Measurements from ENCODE around the gene PTPN21. TPM values are rescaled to one million over a fixed set of nuclear protein-coding genes. Genes with fewer than 3 reads are reported as not detected.

Gene PTPN21
- total RNA-seq, 1 donor from 2014 or later = 19.6 TPM

- TF ChIP-seq CTCF (conservative IDR thresholded peaks at IDR 0.05) = no peak
- H3K9me3 Mint-ChIP-seq = peaks cover 4% of the 10 kb centered on the region
- H3K27me3 Mint-ChIP-seq = no peaks in the 10 kb centered on the region
- H3K4me1 Mint-ChIP-seq (ENCODE audit: unreplicated experiment) = no peaks in the 10 kb centered on the region
- no peak for DNase-seq (ENCODE audit: extremely low spot score, unreplicated experiment)
- H3K27ac Mint-ChIP-seq = no peak overlapping the region
- H3K4me3 Mint-ChIP-seq = no peak overlapping the region
- H3K36me3 Mint-ChIP-seq = peaks cover 19% of the 10 kb centered on the region
These were observed 123.8 kb downstream of the PTPN21 start for GRCh38 chr14:88430976-88431375.

GRCh38 chr14:88426271-88426670, 128.5 kb downstream of the PTPN21 start:
- H3K27ac Mint-ChIP-seq = no peak overlapping the region
- H3K9me3 Mint-ChIP-seq = no peaks in the 10 kb centered on the region
- H3K27me3 Mint-ChIP-seq = no peaks in the 10 kb centered on the region
- H3K4me1 Mint-ChIP-seq (ENCODE audit: unreplicated experiment) = no peaks in the 10 kb centered on the region
- H3K36me3 Mint-ChIP-seq = peaks cover 16% of the 10 kb centered on the region
- DNase-seq (ENCODE audit: extremely low spot score, unreplicated experiment) = no peak
- no peak for TF ChIP-seq CTCF (conservative IDR thresholded peaks at IDR 0.05)
- H3K4me3 Mint-ChIP-seq = no peak overlapping the region

DNA sequence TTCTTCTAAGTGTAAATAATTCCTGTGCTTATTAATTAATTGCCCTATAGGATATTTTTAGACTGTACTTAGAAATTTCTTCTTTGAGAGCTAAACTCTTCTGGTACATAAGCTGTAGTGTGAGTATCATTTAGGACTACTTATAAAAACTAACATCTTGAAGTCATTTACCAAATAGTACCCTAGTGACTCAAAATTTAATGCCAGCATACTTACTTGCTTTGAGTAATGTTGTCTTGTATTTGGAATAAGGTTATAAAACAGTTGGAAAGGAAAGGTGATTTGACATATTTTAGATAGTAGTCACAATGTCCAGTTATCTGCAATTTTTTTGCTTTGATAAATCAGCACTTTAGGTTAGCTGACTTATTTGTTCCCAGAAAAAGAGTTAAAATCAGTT, 130.2 kb downstream of the PTPN21 start:
- no peak for DNase-seq (ENCODE audit: extremely low spot score, unreplicated experiment)

DNA sequence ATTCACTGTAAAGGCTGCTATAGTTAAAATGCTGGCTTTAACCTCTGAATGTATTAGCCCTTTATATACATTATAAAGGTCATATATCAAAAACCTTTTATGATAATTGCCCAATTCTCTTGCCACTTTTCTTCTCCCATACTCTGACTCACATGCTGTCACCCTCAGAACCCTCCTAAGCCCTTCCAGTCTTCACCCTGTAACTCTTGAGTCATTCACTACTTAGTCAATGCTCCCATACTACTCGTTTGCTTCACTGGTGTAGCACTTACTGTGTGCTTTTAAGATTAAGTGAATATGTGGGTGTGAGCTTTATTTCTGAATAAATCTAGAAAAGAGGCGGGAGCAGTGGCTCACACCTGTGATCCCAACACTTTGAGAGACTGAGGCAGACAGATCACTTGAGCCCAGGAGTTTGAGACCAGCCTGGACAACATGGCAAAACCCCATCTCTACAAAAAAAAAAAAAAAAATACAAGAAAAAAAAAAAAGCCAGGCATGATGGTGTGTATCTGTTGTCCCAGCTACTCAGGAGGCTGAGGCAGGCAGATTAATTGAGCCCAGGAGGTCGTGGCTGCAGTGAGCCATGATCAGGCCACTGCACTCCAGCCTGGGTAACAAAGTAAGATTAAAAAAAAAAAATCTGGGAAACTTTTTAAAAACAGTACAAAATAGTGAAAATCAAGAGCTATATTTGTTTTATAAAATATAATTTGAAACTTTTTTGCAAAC, 131.7 kb downstream of the PTPN21 start:
- no peak overlapping the region for H3K4me3 Mint-ChIP-seq
- H3K27ac Mint-ChIP-seq = no peak overlapping the region
- no peak for DNase-seq (ENCODE audit: extremely low spot score, unreplicated experiment)
- no peak for TF ChIP-seq CTCF (conservative IDR thresholded peaks at IDR 0.05)
- H3K36me3 Mint-ChIP-seq = peaks cover 15% of the 10 kb centered on the region
- H3K4me1 Mint-ChIP-seq (ENCODE audit: unreplicated experiment) = no peaks in the 10 kb centered on the region
- no peaks in the 10 kb centered on the region for H3K27me3 Mint-ChIP-seq
- no peaks in the 10 kb centered on the region for H3K9me3 Mint-ChIP-seq

More for the DNA sequence above, 130.2 kb downstream of the PTPN21 start:
- Mint-ChIP-seq H3K4me3 (no peak overlapping the region), H3K36me3 (peaks cover 14% of the 10 kb centered on the region), H3K27ac (no peak overlapping the region), H3K9me3 (no peaks in the 10 kb centered on the region), H3K27me3 (no peaks in the 10 kb centered on the region), H3K4me1 (ENCODE audit: unreplicated experiment) (no peaks in the 10 kb centered on the region)
- no peak for TF ChIP-seq CTCF (conservative IDR thresholded peaks at IDR 0.05)

GRCh38 chr14:88422047-88422446, 132.8 kb downstream of the PTPN21 start:
- no peak for TF ChIP-seq CTCF (conservative IDR thresholded peaks at IDR 0.05)
- Mint-ChIP-seq H3K27ac (no peak overlapping the region), H3K36me3 (peaks cover 24% of the 10 kb centered on the region), H3K4me1 (ENCODE audit: unreplicated experiment) (no peaks in the 10 kb centered on the region), H3K4me3 (no peak overlapping the region), H3K27me3 (no peaks in the 10 kb centered on the region), H3K9me3 (peaks cover 5% of the 10 kb centered on the region)
- no peak for DNase-seq (ENCODE audit: extremely low spot score, unreplicated experiment)
